A204.1 (cell line): ENCODE results near the gene FSTL4.

Experiments
- FAIRE-seq: peaks from 2 replicates; lab custom pipeline; 2012; peaks lifted over from hg19 to GRCh38; lab: Jason Lieb, UNC

FSTL4 gene

GRCh38 chr5:133512896-133513295 is 99.4 kb downstream of the FSTL4 start:
- FAIRE-seq: no peak

GRCh38 chr5:133511653-133512235 is 100.6 kb downstream of the FSTL4 start:
- no peak for FAIRE-seq

GRCh38 chr5:133510634-133511262 is 101.6 kb downstream of the FSTL4 start:
- no peak for FAIRE-seq

- FAIRE-seq: no peak
Measured at GRCh38 chr5:133509742-133510079, 102.6 kb downstream of the FSTL4 start.

GRCh38 chr5:133508845-133509741 is 103.2 kb downstream of the FSTL4 start:
- no peak for FAIRE-seq

- no peak for FAIRE-seq
Measured at GRCh38 chr5:133508331-133508730, 104.0 kb downstream of the FSTL4 start.

- FAIRE-seq: no peak
Measured at GRCh38 chr5:133506181-133506580, 106.2 kb downstream of the FSTL4 start.

- FAIRE-seq: no peak
Measured at GRCh38 chr5:133503511-133503910, 108.8 kb downstream of the FSTL4 start.

GRCh38 chr5:133499895-133500294 is 112.4 kb downstream of the FSTL4 start:
- no peak for FAIRE-seq

GRCh38 chr5:133497608-133498348 is 114.6 kb downstream of the FSTL4 start:
- FAIRE-seq: no peak

- FAIRE-seq: no peak
Measured at GRCh38 chr5:133496631-133497030, 115.7 kb downstream of the FSTL4 start.

GRCh38 chr5:133494923-133495246 is 117.5 kb downstream of the FSTL4 start:
- no peak for FAIRE-seq

GRCh38 chr5:133494232-133494922 is 118.0 kb downstream of the FSTL4 start:
- FAIRE-seq: no peak

- no peak for FAIRE-seq
Measured at GRCh38 chr5:133489632-133490031, 122.7 kb downstream of the FSTL4 start.

- no peak for FAIRE-seq
Measured at GRCh38 chr5:133487093-133487492, 125.2 kb downstream of the FSTL4 start.

GRCh38 chr5:133485468-133485867 is 126.9 kb downstream of the FSTL4 start:
- no peak for FAIRE-seq

GRCh38 chr5:133483406-133484090 is 128.8 kb downstream of the FSTL4 start:
- no peak for FAIRE-seq

GRCh38 chr5:133482028-133482427 is 130.3 kb downstream of the FSTL4 start:
- no peak for FAIRE-seq

GRCh38 chr5:133480866-133481265 is 131.5 kb downstream of the FSTL4 start:
- no peak for FAIRE-seq

GRCh38 chr5:133480366-133480765 is 132.0 kb downstream of the FSTL4 start:
- FAIRE-seq: no peak

- no peak for FAIRE-seq
Measured at GRCh38 chr5:133478199-133478985, 133.9 kb downstream of the FSTL4 start.
